Suppressor macrophage treated with lipopolysaccharide for 4 hours (primary cell): ENCODE data around the gene LRRC45.

Experiments
- DNase-seq: peaks from one replicate; pipeline ENCODE4 v3.0.0-alpha.2; 2020

LRRC45 gene

GRCh38 chr17:82053556-82054263, 30.6 kb downstream of the LRRC45 start:
- no peak for DNase-seq

- DNase-seq, result no peak
Measured at GRCh38 chr17:82054351-82055022, 31.4 kb downstream of the LRRC45 start.

GRCh38 chr17:82055023-82055964, 32.2 kb downstream of the LRRC45 start:
- no peak for DNase-seq

- no peak for DNase-seq
Measured at GRCh38 chr17:82055965-82056728, 33.0 kb downstream of the LRRC45 start.

- no peak for DNase-seq
Measured at GRCh38 chr17:82056729-82057621, 33.9 kb downstream of the LRRC45 start.

- no peak for DNase-seq
Measured at GRCh38 chr17:82058230-82058854, 35.2 kb downstream of the LRRC45 start.

GRCh38 chr17:82058855-82059249, 35.7 kb downstream of the LRRC45 start:
- DNase-seq, result no peak

- no peak for DNase-seq
Measured at GRCh38 chr17:82059272-82060000, 36.3 kb downstream of the LRRC45 start.

- DNase-seq, result no peak
Measured at GRCh38 chr17:82060001-82060380, 36.9 kb downstream of the LRRC45 start.

- DNase-seq, result no peak
Measured at GRCh38 chr17:82060614-82061013, 37.5 kb downstream of the LRRC45 start.

- no peak for DNase-seq
Measured at GRCh38 chr17:82061047-82061925, 38.2 kb downstream of the LRRC45 start.

- DNase-seq, result no peak
Measured at GRCh38 chr17:82062076-82062983, 39.2 kb downstream of the LRRC45 start.

GRCh38 chr17:82062984-82063368, 39.9 kb downstream of the LRRC45 start:
- DNase-seq, result no peak

- no peak for DNase-seq
Measured at GRCh38 chr17:82063424-82064415, 40.6 kb downstream of the LRRC45 start.

- no peak for DNase-seq
Measured at GRCh38 chr17:82064433-82065192, 41.5 kb downstream of the LRRC45 start.

GRCh38 chr17:82065193-82065637, 42.1 kb downstream of the LRRC45 start:
- DNase-seq, result peak; percentile 29
